ENCODE results near the gene LPCAT3. TPM values are rescaled to one million over a fixed set of nuclear protein-coding genes. Genes with fewer than 3 reads are reported as not detected.

LPCAT3 gene
- total RNA-seq, 4 donors from 2014 or later, result 18.2 to 230 (median 179) TPM

DNA sequence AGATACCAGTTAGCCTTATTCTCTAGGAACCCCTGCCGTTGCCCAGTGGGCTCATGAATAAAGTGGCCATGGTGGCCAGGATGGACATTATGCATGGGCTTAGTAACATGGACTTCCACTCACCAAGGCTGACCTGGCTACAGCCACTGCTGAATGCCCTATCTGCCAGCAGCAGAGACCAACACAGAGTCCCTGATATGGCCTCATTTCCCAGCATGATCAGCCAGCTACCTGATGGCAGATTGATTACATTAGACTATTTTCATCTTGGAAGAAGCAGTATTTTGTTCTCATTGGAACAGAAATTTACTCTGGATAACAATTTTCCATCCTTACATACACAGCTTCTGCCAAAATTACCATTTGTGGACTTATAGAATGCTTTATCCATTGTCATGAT lies 16.2 kb upstream of the LPCAT3 start:
- TF ChIP-seq, protein P1, sequence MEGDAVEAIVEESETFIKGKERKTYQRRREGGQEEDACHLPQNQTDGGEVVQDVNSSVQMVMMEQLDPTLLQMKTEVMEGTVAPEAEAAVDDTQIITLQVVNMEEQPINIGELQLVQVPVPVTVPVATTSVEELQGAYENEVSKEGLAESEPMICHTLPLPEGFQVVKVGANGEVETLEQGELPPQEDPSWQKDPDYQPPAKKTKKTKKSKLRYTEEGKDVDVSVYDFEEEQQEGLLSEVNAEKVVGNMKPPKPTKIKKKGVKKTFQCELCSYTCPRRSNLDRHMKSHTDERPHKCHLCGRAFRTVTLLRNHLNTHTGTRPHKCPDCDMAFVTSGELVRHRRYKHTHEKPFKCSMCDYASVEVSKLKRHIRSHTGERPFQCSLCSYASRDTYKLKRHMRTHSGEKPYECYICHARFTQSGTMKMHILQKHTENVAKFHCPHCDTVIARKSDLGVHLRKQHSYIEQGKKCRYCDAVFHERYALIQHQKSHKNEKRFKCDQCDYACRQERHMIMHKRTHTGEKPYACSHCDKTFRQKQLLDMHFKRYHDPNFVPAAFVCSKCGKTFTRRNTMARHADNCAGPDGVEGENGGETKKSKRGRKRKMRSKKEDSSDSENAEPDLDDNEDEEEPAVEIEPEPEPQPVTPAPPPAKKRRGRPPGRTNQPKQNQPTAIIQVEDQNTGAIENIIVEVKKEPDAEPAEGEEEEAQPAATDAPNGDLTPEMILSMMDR (IDR thresholded peaks at IDR 0.05), result no peak
- TF ChIP-seq POLR2A (IDR thresholded peaks at IDR 0.05), result no peak
- no peak for DNase-seq
- H3K27me3 ChIP-seq, result no peaks in the 10 kb centered on the region
- H3K9me3 ChIP-seq, result no peaks in the 10 kb centered on the region
- no peaks in the 10 kb centered on the region for H3K4me1 ChIP-seq
- H3K4me3 ChIP-seq, result no peak overlapping the region
- H3K36me3 ChIP-seq, result no peaks in the 10 kb centered on the region
- H3K27ac ChIP-seq, result no peak overlapping the region

DNA sequence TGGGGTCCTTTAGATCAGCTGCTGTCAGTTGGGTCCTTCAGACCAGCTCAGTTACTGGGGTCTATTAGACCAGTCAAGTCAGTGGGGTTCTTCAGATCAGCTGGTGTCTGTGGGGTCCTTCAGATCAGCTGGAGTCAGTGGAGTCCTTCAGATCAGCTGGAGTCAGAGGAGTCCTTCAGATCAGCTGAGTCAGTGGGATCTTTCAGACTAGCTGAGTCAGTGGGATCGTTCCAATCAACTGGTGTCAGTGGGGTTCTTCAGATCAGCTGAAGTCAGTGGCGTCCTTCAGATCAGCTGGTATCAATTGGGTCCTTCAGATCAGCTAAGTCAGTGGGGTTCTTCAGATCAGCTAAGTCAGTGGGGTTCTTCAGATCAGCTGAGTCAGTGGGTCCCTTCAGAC lies 14.7 kb upstream of the LPCAT3 start:
- DNase-seq, result no peak
- no peaks in the 10 kb centered on the region for H3K9me3 ChIP-seq
- H3K4me1 ChIP-seq, result no peaks in the 10 kb centered on the region
- H3K36me3 ChIP-seq, result no peaks in the 10 kb centered on the region
- H3K4me3 ChIP-seq, result no peak overlapping the region
- TF ChIP-seq POLR2A (IDR thresholded peaks at IDR 0.05), result no peak
- TF ChIP-seq, protein P1 (IDR thresholded peaks at IDR 0.05), result no peak
- H3K27me3 ChIP-seq, result no peaks in the 10 kb centered on the region
- H3K27ac ChIP-seq, result no peak overlapping the region

DNA sequence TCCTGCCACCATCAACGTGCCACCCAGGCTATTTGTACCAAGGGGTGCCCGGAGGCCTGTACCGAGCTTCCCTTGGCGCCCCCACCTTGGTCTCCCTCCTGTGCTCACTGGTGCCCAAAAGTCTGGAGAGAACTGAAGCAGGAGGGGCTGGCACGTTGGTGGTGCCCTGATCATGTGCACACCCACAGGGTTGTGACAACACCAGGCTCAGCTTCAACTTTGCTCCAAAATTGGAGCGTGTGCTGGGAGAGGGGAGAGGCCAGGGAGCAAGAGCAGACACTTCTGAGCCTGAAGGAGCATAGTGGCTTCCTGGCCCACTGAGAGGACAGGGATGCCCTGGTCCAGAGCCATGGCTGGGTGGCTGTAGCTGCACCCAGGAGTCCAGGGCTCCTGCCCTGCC lies 13.0 kb upstream of the LPCAT3 start:
- no peak for TF ChIP-seq POLR2A (IDR thresholded peaks at IDR 0.05)
- TF ChIP-seq, protein P1 (IDR thresholded peaks at IDR 0.05), result no peak

DNA sequence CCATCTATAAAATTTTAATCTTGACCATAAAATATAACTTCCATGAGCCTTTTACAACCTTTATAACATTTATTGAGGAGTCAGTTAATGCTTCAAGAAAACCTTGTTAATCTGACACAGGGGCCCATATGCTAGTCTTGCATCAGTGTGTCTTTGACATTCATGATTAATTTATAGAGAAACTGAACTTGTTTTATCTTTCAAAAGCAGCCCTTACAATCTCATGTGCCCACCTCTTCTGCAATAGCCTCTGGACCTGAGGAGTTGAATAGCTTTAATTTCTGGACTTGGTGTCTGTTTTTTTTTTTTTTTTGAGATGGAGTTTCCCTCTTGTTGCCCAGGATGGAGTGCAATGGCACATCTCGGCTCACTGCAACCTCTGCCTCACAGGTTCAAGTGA lies 8.6 kb upstream of the LPCAT3 start:
- H3K4me1 ChIP-seq, result no peaks in the 10 kb centered on the region
- H3K9me3 ChIP-seq, result no peaks in the 10 kb centered on the region
- no peak for TF ChIP-seq POLR2A (IDR thresholded peaks at IDR 0.05)
- H3K4me3 ChIP-seq, result no peak overlapping the region
- H3K27me3 ChIP-seq, result no peaks in the 10 kb centered on the region
- no peak overlapping the region for H3K27ac ChIP-seq
- H3K36me3 ChIP-seq, result no peaks in the 10 kb centered on the region
- no peak for DNase-seq

More for the DNA sequence above, 13.0 kb upstream of the LPCAT3 start:
- Histone ChIP-seq H3K36me3 (no peaks in the 10 kb centered on the region), H3K27ac (no peak overlapping the region), H3K27me3 (no peaks in the 10 kb centered on the region), H3K4me3 (no peak overlapping the region), H3K4me1 (no peaks in the 10 kb centered on the region), H3K9me3 (no peaks in the 10 kb centered on the region)
- DNase-seq, result no peak

DNA sequence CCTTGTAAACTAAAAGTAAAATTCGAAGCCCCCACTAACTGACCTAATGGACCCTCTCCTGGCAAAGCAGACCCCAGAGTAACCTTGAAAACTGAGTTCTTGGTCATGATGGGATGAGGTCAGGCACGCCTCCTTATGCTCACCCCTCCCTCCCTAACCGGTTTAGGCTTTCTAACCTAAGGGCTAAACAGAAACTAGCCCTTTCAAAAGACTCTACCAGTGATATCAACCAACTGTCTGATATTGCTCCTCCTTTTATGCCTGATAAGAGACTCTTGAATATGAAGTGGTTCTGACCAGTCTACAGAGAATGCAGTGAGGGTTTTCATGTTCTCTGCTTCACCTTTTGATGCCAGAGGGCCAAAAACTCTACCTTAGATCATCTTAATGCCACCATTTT lies 4.8 kb upstream of the LPCAT3 start:
- H3K27ac ChIP-seq, result no peak overlapping the region
- no peak overlapping the region for H3K4me3 ChIP-seq
- TF ChIP-seq POLR2A (IDR thresholded peaks at IDR 0.05), result no peak
- TF ChIP-seq, protein P1 (IDR thresholded peaks at IDR 0.05), result no peak
- no peaks in the 10 kb centered on the region for H3K9me3 ChIP-seq
- DNase-seq, result no peak
- H3K36me3 ChIP-seq, result no peaks in the 10 kb centered on the region
- no peaks in the 10 kb centered on the region for H3K27me3 ChIP-seq
- H3K4me1 ChIP-seq, result peaks cover 0 to 10% (median 2%) of the 10 kb centered on the region in 4 donors

- peaks cover 0 to 16% (median 3%) of the 10 kb centered on the region in 4 donors for H3K4me1 ChIP-seq
- no peaks in the 10 kb centered on the region for H3K27me3 ChIP-seq
- H3K4me3 ChIP-seq, result no peak overlapping the region
- no peak for DNase-seq
- no peak for TF ChIP-seq POLR2A (IDR thresholded peaks at IDR 0.05)
- TF ChIP-seq, protein P1 (IDR thresholded peaks at IDR 0.05), result no peak
- H3K9me3 ChIP-seq, result no peaks in the 10 kb centered on the region
- H3K27ac ChIP-seq, result no peak overlapping the region
- H3K36me3 ChIP-seq, result no peaks in the 10 kb centered on the region
Observed at GRCh38 chr12:7021956-7022355, 3.7 kb upstream of the LPCAT3 start.
